Head of caudate nucleus (tissue), 42 donors: Measurements from ENCODE around the gene ACTRT2.

Experiments
- DNase-seq, 42 donors: peaks; one replicate each; pipeline versions ENCODE4 v3.0.0 to v3.0.0-alpha.2; 2020 to 2021; ENCODE audit warnings: mixed read lengths in 7 of 42
- intact Hi-C: fragments of 100-400 bp; cut with DNase I; formaldehyde crosslinking; loops from one replicate; pipeline ENCODE4 v1.15.0; 2022

Gene ACTRT2

GRCh38 chr1:2982615-2983318 lies 38.5 kb upstream of the ACTRT2 start:
- peak; percentile 57 to 94 (median 82) for DNase-seq
- intact Hi-C loops: no loop called here

GRCh38 chr1:2983319-2983705 lies 38.0 kb upstream of the ACTRT2 start:
- DNase-seq: peak in 5 of 42 donors; percentile 10 to 44 (median 26)
- intact Hi-C loops: no loop called here

- peak in 11 of 42 donors; percentile 7 to 35 (median 16) for DNase-seq
Measured at GRCh38 chr1:2983706-2984398, 37.4 kb upstream of the ACTRT2 start.

GRCh38 chr1:2984399-2985061 lies 36.7 kb upstream of the ACTRT2 start:
- peak in 13 of 42 donors; percentile 9 to 58 (median 31) for DNase-seq
- intact Hi-C loops: no loop called here

More at GRCh38 chr1:2983706-2984398, 37.4 kb upstream of the ACTRT2 start:
- intact Hi-C loops: no loop called here

GRCh38 chr1:2985067-2985561 lies 36.2 kb upstream of the ACTRT2 start:
- DNase-seq: peak; percentile 50 to 88 (median 78)
- intact Hi-C loops: no loop called here

GRCh38 chr1:2985694-2986548 lies 35.3 kb upstream of the ACTRT2 start:
- intact Hi-C loops: no loop called here
- DNase-seq: peak in 2 of 42 donors; percentile 2

- peak in 10 of 42 donors; percentile 3 to 36 (median 14) for DNase-seq
Measured at GRCh38 chr1:2986549-2987305, 34.5 kb upstream of the ACTRT2 start.

GRCh38 chr1:2987773-2988172 lies 33.5 kb upstream of the ACTRT2 start:
- peak in 18 of 42 donors; percentile 23 to 66 (median 50) for DNase-seq
- intact Hi-C loops: no loop called here

More at GRCh38 chr1:2986549-2987305, 34.5 kb upstream of the ACTRT2 start:
- intact Hi-C loops: no loop called here

- intact Hi-C loops: no loop called here
- peak in 25 of 42 donors; percentile 29 to 70 (median 55) for DNase-seq
Measured at GRCh38 chr1:2988256-2988655, 33.0 kb upstream of the ACTRT2 start.

- DNase-seq: peak in 3 of 42 donors; percentile 1 to 5 (median 1)
- intact Hi-C loops: no loop called here
Measured at GRCh38 chr1:2989185-2989584, 32.1 kb upstream of the ACTRT2 start.

- intact Hi-C loops: no loop called here
Measured at GRCh38 chr1:2989976-2990375, 31.3 kb upstream of the ACTRT2 start.

GRCh38 chr1:2990376-2991115 lies 30.7 kb upstream of the ACTRT2 start:
- intact Hi-C loops: no loop called here
- peak in 18 of 42 donors; percentile 0 to 42 (median 9) for DNase-seq

More at GRCh38 chr1:2989976-2990375, 31.3 kb upstream of the ACTRT2 start:
- peak in 13 of 42 donors; percentile 0 to 30 (median 12) for DNase-seq

GRCh38 chr1:2991753-2992495 lies 29.3 kb upstream of the ACTRT2 start:
- peak in 15 of 42 donors; percentile 1 to 27 (median 8) for DNase-seq
- intact Hi-C loops: no loop called here

GRCh38 chr1:2998503-2999100 lies 22.7 kb upstream of the ACTRT2 start:
- intact Hi-C loops: no loop called here
- peak in 10 of 42 donors; percentile 1 to 25 (median 4) for DNase-seq

- intact Hi-C loops: no loop called here
- DNase-seq: peak in 2 of 42 donors; percentile 3 to 4
Measured at GRCh38 chr1:2999138-2999537, 22.1 kb upstream of the ACTRT2 start.

GRCh38 chr1:2999571-2999970 lies 21.7 kb upstream of the ACTRT2 start:
- DNase-seq: peak in 13 of 42 donors; percentile 2 to 25 (median 9)
- intact Hi-C loops: no loop called here
